Spleen (tissue), 7 donors: ENCODE data around the gene ZNF682.

Experiments
- CTCF ChIP-seq, 11 experiments: fragments of 200-600 bp in 7 of 11; fragments of 450-650 bp in 4 of 11; sonication (generic) in 4 of 11; IDR thresholded peaks in 8 of 11; conservative IDR thresholded peaks in 3 of 11; 1 replicate in 7 of 11; 2 replicates in 4 of 11; pipeline versions ENCODE4 v1.4.0 to v1.8.0; 2016 to 2021; ENCODE audit warnings: antibody characterized with exemption in 11 of 11, inconsistent platforms in 4 of 11, mild to moderate bottlenecking in 1 of 11
- POLR2AphosphoS5 ChIP-seq, 3 donors: sonication (generic); formaldehyde crosslinking; IDR thresholded peaks; one replicate each; pipeline ENCODE4 v1.5.1; 2017; ENCODE audit warnings: antibody characterized with exemption in 3 of 3
- donor health status: DM: no; HTN: no; CAD: no; lungs with moderate emphysema.
- donor health status: DM: no; HTN: no; CAD: no.
- donor health status: DM: no; HTN: no; CAD: no.

- TF ChIP-seq CTCF (IDR thresholded peaks at IDR 0.05 in 8 of 11, conservative IDR thresholded peaks at IDR 0.05 in 3 of 11) (no peak), POLR2AphosphoS5 (IDR thresholded peaks at IDR 0.05) (no peak)
These were observed 28.6 kb upstream of the ZNF682 start for GRCh38 chr19:20067943-20068342.
